Type B pancreatic cell (in vitro differentiated cells): Measurements from ENCODE around the gene EEIG2. TPM values are rescaled to one million over a fixed set of nuclear protein-coding genes. Genes with fewer than 3 reads are reported as not detected.

ENCODE experiments used
- DNase-seq: peaks from one replicate; pipeline ENCODE4 v3.0.0; 2021; ENCODE audit warnings: mixed read lengths; ENCODE audit not compliant: unreplicated experiment; ENCODE audit errors: extremely low spot score
- H3K27ac Mint-ChIP-seq: 2 replicates; pipeline ENCODE4 v1.8.0; 2021; ENCODE audit warnings: mild to moderate bottlenecking, mixed read lengths
- H3K27me3 Mint-ChIP-seq: 2 replicates; pipeline ENCODE4 v1.8.0; 2021; ENCODE audit warnings: mixed read lengths
- H3K36me3 Mint-ChIP-seq: 2 replicates; pipeline ENCODE4 v1.8.0; 2021; ENCODE audit warnings: mixed read lengths
- H3K4me1 Mint-ChIP-seq: one replicate; pipeline ENCODE4 v1.8.0; 2021; ENCODE audit warnings: mixed read lengths; ENCODE audit not compliant: unreplicated experiment
- H3K4me3 Mint-ChIP-seq: 2 replicates; pipeline ENCODE4 v1.8.0; 2021; ENCODE audit warnings: mild to moderate bottlenecking, mixed read lengths
- H3K9me3 Mint-ChIP-seq: 2 replicates; pipeline ENCODE4 v1.8.0; 2021; ENCODE audit warnings: mixed read lengths
- total RNA-seq: library from RNA; stranded (reverse); gene quantifications from 2 replicates; pipeline ENCODE4 v1.2.1, GENCODE V29; 2021; ENCODE audit warnings: low replicate concordance
- TF ChIP-seq, protein P1 (sequence below): fragments of 200-600 bp; sonication (generic); conservative IDR thresholded peaks from 2 replicates; pipeline ENCODE4 v1.5.0; 2021; ENCODE audit warnings: antibody characterized with exemption, mild to moderate bottlenecking

EEIG2 gene
- total RNA-seq, 1 donor from 2014 or later: 11.2 TPM

DNA sequence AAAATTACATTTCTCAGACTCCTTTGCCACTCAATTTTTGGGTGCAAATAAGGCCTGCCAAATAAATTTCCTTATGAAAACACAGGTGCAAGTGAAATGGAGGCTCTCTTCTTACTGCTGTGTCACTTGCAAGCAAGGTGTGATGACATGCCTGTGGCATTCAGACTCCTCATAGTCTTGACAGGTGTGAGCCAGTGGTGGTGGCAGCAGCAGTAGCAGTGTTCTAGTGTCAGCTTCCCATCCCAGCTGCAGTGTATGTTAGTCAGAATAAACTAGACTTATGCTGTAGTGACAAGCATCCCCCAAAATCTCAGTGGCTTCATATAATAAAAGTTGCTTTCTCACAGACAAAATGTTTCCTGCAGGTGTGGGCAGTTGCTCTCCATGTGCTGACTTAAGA is 3.8 kb upstream of the EEIG2 start:
- H3K9me3 Mint-ChIP-seq: no peaks in the 10 kb centered on the region

DNA sequence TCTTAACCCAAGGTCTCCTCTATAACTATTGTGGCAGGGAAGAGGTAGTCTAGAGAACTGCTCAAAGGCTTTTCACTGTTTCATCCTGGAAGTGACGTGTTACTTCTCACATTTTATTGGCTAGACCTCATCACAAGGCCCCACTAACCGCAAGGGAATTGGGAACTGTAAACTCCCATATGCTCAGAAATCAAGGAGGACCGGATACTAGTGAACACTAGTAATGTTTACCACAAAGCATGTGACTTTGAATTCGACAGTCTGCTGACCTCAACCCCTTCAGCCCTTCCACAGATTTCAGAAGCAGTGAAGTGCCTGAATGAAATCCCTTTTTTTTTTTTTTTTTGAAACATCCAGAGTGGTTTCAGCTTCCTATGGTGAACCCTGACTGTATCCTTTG is 3.4 kb upstream of the EEIG2 start:
- Mint-ChIP-seq H3K27ac (no peak overlapping the region), H3K4me1 (peaks cover 8% of the 10 kb centered on the region), H3K27me3 (peaks cover 4% of the 10 kb centered on the region), H3K36me3 (no peaks in the 10 kb centered on the region), H3K4me3 (no peak overlapping the region), H3K9me3 (no peaks in the 10 kb centered on the region)
- DNase-seq: no peak
- TF ChIP-seq, protein P1, sequence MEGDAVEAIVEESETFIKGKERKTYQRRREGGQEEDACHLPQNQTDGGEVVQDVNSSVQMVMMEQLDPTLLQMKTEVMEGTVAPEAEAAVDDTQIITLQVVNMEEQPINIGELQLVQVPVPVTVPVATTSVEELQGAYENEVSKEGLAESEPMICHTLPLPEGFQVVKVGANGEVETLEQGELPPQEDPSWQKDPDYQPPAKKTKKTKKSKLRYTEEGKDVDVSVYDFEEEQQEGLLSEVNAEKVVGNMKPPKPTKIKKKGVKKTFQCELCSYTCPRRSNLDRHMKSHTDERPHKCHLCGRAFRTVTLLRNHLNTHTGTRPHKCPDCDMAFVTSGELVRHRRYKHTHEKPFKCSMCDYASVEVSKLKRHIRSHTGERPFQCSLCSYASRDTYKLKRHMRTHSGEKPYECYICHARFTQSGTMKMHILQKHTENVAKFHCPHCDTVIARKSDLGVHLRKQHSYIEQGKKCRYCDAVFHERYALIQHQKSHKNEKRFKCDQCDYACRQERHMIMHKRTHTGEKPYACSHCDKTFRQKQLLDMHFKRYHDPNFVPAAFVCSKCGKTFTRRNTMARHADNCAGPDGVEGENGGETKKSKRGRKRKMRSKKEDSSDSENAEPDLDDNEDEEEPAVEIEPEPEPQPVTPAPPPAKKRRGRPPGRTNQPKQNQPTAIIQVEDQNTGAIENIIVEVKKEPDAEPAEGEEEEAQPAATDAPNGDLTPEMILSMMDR: no peak

More for the DNA sequence above, 3.8 kb upstream of the EEIG2 start:
- DNase-seq: no peak
- peaks cover 4% of the 10 kb centered on the region for H3K27me3 Mint-ChIP-seq
- peaks cover 7% of the 10 kb centered on the region for H3K4me1 Mint-ChIP-seq
- H3K27ac Mint-ChIP-seq: no peak overlapping the region
- no peaks in the 10 kb centered on the region for H3K36me3 Mint-ChIP-seq
- H3K4me3 Mint-ChIP-seq: no peak overlapping the region
- TF ChIP-seq, protein P1: no peak

DNA sequence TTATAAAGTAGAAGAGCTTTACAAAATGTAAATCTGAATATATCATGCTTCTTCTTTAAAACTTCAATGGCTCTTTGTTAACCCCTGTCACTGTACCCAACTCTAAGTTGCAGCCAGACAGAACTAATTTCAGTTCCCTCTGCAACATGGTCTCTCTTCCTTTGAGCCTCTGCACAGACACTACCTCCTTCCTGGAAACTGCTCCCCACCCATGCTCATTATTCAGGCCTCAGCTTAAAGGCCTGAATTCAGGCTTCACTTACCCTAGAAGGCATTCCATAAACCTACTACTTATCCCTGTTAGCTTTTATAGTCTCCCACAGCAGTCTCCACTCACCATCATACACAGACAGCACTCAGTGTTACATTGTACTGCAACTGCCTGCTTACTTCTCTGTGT is 2.6 kb upstream of the EEIG2 start:
- Mint-ChIP-seq H3K36me3 (no peaks in the 10 kb centered on the region), H3K9me3 (no peaks in the 10 kb centered on the region), H3K27ac (no peak overlapping the region), H3K4me1 (peaks cover 8% of the 10 kb centered on the region), H3K4me3 (no peak overlapping the region), H3K27me3 (peaks cover 4% of the 10 kb centered on the region)
- DNase-seq: no peak
- TF ChIP-seq, protein P1: no peak

DNA sequence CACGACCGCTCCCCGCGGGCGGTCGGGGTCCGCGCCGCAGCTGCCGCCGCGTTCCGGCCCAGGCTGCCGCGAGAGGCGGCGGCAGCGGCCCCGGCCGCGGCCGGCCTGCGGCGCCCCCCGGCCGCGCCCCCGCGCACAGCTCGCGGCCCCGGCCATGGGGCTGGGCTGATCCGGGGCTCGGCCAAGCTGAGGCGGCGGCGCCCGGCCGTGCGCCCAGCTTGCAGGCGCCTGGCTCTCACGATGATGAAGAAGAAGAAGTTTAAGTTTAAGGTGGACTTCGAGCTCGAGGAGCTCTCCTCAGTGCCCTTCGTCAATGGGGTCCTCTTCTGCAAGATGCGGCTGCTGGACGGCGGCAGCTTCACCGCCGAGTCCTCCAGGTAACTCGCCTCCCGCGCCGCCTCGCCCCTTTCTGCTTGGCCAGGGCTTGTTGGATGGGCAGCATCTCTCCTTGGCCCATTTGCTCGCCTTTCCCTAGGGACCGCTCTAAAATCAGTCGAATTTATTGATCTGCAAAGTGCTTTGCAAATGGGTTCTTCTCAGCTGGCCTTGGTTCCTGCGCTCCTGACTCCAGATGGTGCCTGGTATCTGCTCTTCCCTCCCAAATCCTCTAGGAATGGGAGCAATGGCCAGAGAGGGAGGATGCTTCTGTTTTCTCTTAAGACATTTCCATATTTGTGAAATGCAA is 431 bp downstream of the EEIG2 start:
- peaks cover 8% of the 10 kb centered on the region for H3K4me1 Mint-ChIP-seq
- H3K27me3 Mint-ChIP-seq: no peaks in the 10 kb centered on the region
- peak; percentile 67 for DNase-seq
- H3K36me3 Mint-ChIP-seq: no peaks in the 10 kb centered on the region
- H3K27ac Mint-ChIP-seq: peak overlapping the region; percentile 91
- H3K9me3 Mint-ChIP-seq: no peaks in the 10 kb centered on the region
- peak overlapping the region; percentile 97 for H3K4me3 Mint-ChIP-seq
- TF ChIP-seq, protein P1: no peak

DNA sequence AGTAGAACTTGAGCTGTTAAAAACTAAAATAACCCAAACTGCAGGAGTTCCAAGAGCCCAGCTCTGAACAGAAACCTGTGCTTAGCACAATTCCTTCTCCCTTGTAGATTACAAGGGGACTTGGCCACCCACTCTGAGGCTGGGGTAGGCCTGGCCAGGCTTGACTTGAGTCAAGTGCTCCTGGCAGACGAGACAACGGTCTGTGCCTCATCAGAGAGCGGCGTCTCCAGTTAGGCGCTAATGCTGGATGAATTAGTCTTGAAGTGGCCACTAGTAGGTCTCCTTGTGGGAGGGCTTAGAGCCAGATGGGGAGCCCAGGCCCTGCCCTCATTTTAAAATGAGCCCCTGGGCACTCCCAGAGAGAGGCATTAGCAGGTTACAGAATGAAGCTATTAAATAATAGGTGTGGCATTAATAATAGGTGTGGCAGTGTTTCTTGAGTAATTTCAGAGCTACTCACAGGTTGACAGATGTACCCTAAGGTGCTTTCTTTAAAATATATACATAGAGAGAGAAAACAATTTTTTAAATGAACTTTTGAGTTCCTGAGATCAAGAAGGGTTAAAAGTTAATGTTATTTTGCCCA is 1.1 kb downstream of the EEIG2 start:
- no peaks in the 10 kb centered on the region for H3K9me3 Mint-ChIP-seq
- peak overlapping the region; percentile 91 for H3K27ac Mint-ChIP-seq
- peaks cover 8% of the 10 kb centered on the region for H3K4me1 Mint-ChIP-seq
- no peaks in the 10 kb centered on the region for H3K36me3 Mint-ChIP-seq
- TF ChIP-seq, protein P1: peak; percentile 50
- peak overlapping the region; percentile 97 for H3K4me3 Mint-ChIP-seq
- no peak for DNase-seq
- H3K27me3 Mint-ChIP-seq: no peaks in the 10 kb centered on the region
